GM18520 (cell line): ENCODE data around the gene NBPF12.
"Not testable (repeated sequence)": the region's sequence is repeated elsewhere in the genome, so short reads cannot be mapped to it uniquely, and the experiment has no call there.

Experiments used
- ATAC-seq: cut with Tn5 transposase; IDR thresholded peaks from one replicate; pipeline ENCODE4 v1.9.1; 2021; ENCODE audit not compliant: unreplicated experiment

Gene NBPF12

GRCh38 chr1:146985855-146986254, 47.7 kb downstream of the NBPF12 start:
- ATAC-seq: not testable (repeated sequence)

GRCh38 chr1:146986450-146986849, 48.3 kb downstream of the NBPF12 start:
- ATAC-seq: not testable (repeated sequence)

- not testable (repeated sequence) for ATAC-seq
These were observed 49.4 kb downstream of the NBPF12 start for GRCh38 chr1:146987502-146987901.

- ATAC-seq: not testable (repeated sequence)
These were observed 51.3 kb downstream of the NBPF12 start for GRCh38 chr1:146989455-146989854.

GRCh38 chr1:147008495-147008894, 70.4 kb downstream of the NBPF12 start:
- ATAC-seq: not testable (repeated sequence)

GRCh38 chr1:147026975-147027374, 88.9 kb downstream of the NBPF12 start:
- not testable (repeated sequence) for ATAC-seq

GRCh38 chr1:147030066-147030653, 92.0 kb downstream of the NBPF12 start:
- not testable (repeated sequence) for ATAC-seq

- no peak for ATAC-seq
These were observed 101.8 kb downstream of the NBPF12 start for GRCh38 chr1:147039916-147040315.

- not testable (repeated sequence) for ATAC-seq
These were observed 104.8 kb downstream of the NBPF12 start for GRCh38 chr1:147042891-147043290.

- not testable (repeated sequence) for ATAC-seq
These were observed 106.4 kb downstream of the NBPF12 start for GRCh38 chr1:147044511-147044910.
